ENCODE data around the gene RAPGEF4. TPM values are rescaled to one million over a fixed set of nuclear protein-coding genes. Genes with fewer than 3 reads are reported as not detected.

Gene RAPGEF4
- total RNA-seq, 1 experiment from 2014 or later: 1.4 TPM

DNA sequence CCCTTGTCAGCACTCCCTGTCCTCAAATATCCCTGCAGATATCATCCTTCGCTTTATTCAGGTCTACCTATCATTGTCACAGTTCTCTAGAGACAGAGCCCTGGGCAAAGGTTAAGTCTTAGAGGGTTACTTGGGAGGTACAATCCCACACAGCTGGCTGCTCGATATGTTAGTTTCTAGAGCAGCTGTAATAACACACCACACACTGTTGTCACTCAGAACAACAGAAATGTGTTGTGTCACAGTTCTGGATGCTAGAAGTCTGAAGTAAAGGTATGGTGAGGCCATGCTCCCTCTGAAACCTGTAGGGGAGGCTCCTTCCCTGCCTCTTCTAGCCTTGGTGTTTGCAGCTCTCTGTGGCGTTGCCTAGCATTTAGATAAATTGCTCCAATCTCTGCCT lies 9.9 kb upstream of the RAPGEF4 start:
- no peak overlapping the region for H3K4ac ChIP-seq (ENCODE audit: low read depth, low read length)
- H2AK5ac ChIP-seq (ENCODE audit: insufficient read length, low read length): no peak overlapping the region
- no peak overlapping the region for H4K91ac ChIP-seq (ENCODE audit: insufficient read length, low read depth, low read length)
- H2BK20ac ChIP-seq (ENCODE audit: low read depth, low read length, poor library complexity, severe bottlenecking): no peak overlapping the region
- H3K27me3 ChIP-seq (ENCODE audit: insufficient read depth, low read length): no peaks in the 10 kb centered on the region
- no peak overlapping the region for H3K56ac ChIP-seq (ENCODE audit: insufficient read length, low read depth, low read length)
- no peak overlapping the region for H3K9ac ChIP-seq (ENCODE audit: extremely low read depth, insufficient read length, low read length)
- no peak overlapping the region for H3K27ac ChIP-seq (ENCODE audit: insufficient read length, low read depth, low read length)
- no peaks in the 10 kb centered on the region for H3K9me3 ChIP-seq (ENCODE audit: control insufficient read depth, low read depth, low read length)
- Mint-ChIP-seq H3K4me1 (peaks cover 16 to 24% of the 10 kb centered on the region in 2 experiments), H3K27ac (0 out of 7 replicates have a peak overlapping the region, but pooled peaks of 1 of the 3 experiments have one; percentile 12), H3K9me3 (no peaks in the 10 kb centered on the region), H3K27me3 (ENCODE audit: low read depth) (peaks cover 1% of the 10 kb centered on the region; the same call in 1 of the 2 replicates), H3K36me3 (ENCODE audit: insufficient read depth in 1 of 3, low read depth in 3 of 3) (no peaks in the 10 kb centered on the region), H3K4me3 (no peak overlapping the region)
- TF ChIP-seq, protein P1, sequence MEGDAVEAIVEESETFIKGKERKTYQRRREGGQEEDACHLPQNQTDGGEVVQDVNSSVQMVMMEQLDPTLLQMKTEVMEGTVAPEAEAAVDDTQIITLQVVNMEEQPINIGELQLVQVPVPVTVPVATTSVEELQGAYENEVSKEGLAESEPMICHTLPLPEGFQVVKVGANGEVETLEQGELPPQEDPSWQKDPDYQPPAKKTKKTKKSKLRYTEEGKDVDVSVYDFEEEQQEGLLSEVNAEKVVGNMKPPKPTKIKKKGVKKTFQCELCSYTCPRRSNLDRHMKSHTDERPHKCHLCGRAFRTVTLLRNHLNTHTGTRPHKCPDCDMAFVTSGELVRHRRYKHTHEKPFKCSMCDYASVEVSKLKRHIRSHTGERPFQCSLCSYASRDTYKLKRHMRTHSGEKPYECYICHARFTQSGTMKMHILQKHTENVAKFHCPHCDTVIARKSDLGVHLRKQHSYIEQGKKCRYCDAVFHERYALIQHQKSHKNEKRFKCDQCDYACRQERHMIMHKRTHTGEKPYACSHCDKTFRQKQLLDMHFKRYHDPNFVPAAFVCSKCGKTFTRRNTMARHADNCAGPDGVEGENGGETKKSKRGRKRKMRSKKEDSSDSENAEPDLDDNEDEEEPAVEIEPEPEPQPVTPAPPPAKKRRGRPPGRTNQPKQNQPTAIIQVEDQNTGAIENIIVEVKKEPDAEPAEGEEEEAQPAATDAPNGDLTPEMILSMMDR (conservative IDR thresholded peaks at IDR 0.05): no peak
- no peak overlapping the region for H2BK120ac ChIP-seq (ENCODE audit: low read depth, low read length, poor library complexity, severe bottlenecking)
- H2BK15ac ChIP-seq (ENCODE audit: low read depth, low read length): no peak overlapping the region
- DNase-seq: no peak
- WGBS (ENCODE audit: extremely low coverage, insufficient read length, low lambda C conversion rate): no CpG with 5 or more reads among the region's 3 CpGs
- no peaks in the 10 kb centered on the region for H4K20me1 ChIP-seq (ENCODE audit: control insufficient read depth, insufficient read depth, insufficient read length)
- no peak overlapping the region for H3K14ac ChIP-seq (ENCODE audit: insufficient read depth, low read length)
- no peaks in the 10 kb centered on the region for H3K79me2 ChIP-seq (ENCODE audit: insufficient read depth, low read length)
- H3K4me2 ChIP-seq (ENCODE audit: insufficient read depth, insufficient read length, low read length): no peak overlapping the region
- H3T11ph ChIP-seq (ENCODE audit: low read length): no peak overlapping the region
- H4K8ac ChIP-seq (replicated peaks; ENCODE audit: insufficient read length, low read depth, low read length): no peak overlapping the region
- H3K23me2 ChIP-seq (ENCODE audit: insufficient read length, low read depth, low read length, poor library complexity, severe bottlenecking): no peaks in the 10 kb centered on the region
- no peak overlapping the region for H2AFZ ChIP-seq (ENCODE audit: low read length)
- H2BK5ac ChIP-seq (ENCODE audit: insufficient read length, low read length): no peak overlapping the region
- no peak overlapping the region for H3K18ac ChIP-seq (ENCODE audit: insufficient read length, low read depth, low read length)
- no peak overlapping the region for H2BK12ac ChIP-seq (ENCODE audit: insufficient read length, low read depth, low read length)
- no peaks in the 10 kb centered on the region for H3K79me1 ChIP-seq (ENCODE audit: insufficient read depth, low read depth, low read length, poor library complexity, severe bottlenecking)
- H3K23ac ChIP-seq (ENCODE audit: insufficient read length, low read depth, low read length): no peak overlapping the region
- no peaks in the 10 kb centered on the region; the same call in 1 of the 2 replicates for H3K4me1 ChIP-seq (ENCODE audit: insufficient read depth, low read length)
- H4K5ac ChIP-seq (ENCODE audit: insufficient read length, low read depth, low read length): no peak overlapping the region
